ENCODE data around the gene AOPEP. TPM values are rescaled to one million over a fixed set of nuclear protein-coding genes. Genes with fewer than 3 reads are reported as not detected.

AOPEP gene
- total RNA-seq, 1 donor from 2014 or later: 16.6 TPM

GRCh38 chr9:94839398-94839797, 112.9 kb downstream of the AOPEP start:
- no peaks in the 10 kb centered on the region for H3K36me3 ChIP-seq
- H3K4me3 ChIP-seq: no peak overlapping the region
- H3K9me3 Mint-ChIP-seq: peaks cover 34% of the 10 kb centered on the region
- H3K27ac Mint-ChIP-seq: no peak overlapping the region
- TF ChIP-seq CTCF (IDR thresholded peaks at IDR 0.05) (no peak), EZH2phosphoT487 (IDR thresholded peaks at IDR 0.05) (no peak), EZH2 (IDR thresholded peaks at IDR 0.05) (no peak)
- H3F3A ChIP-seq (ENCODE audit: low read depth): peaks cover 7% of the 10 kb centered on the region
- H4K20me1 ChIP-seq (ENCODE audit: low read depth): no peaks in the 10 kb centered on the region
- no peak overlapping the region for H3K4me3 Mint-ChIP-seq
- H3K4me1 ChIP-seq: peaks cover 10% of the 10 kb centered on the region
- H3K9me3 ChIP-seq (ENCODE audit: low read depth): no peaks in the 10 kb centered on the region
- H3K79me2 ChIP-seq (ENCODE audit: low read depth): peaks cover 3% of the 10 kb centered on the region
- no peak overlapping the region for H3K9ac ChIP-seq
- DNase-seq (ENCODE audit: low spot score): no peak
- no peak overlapping the region for H3K4me2 ChIP-seq
- H3K27ac ChIP-seq: no peak overlapping the region
- H3K27me3 ChIP-seq: no peaks in the 10 kb centered on the region
- no peak overlapping the region for H2AFZ ChIP-seq (replicated peaks)
- peaks cover 3% of the 10 kb centered on the region for H3K27me3 Mint-ChIP-seq (ENCODE audit: insufficient read depth, low read depth)
- H3K36me3 Mint-ChIP-seq: peaks cover 23% of the 10 kb centered on the region
- H3K4me1 Mint-ChIP-seq: peaks cover 6% of the 10 kb centered on the region

GRCh38 chr9:94840738-94841137, 114.2 kb downstream of the AOPEP start:
- Histone ChIP-seq H3F3A (ENCODE audit: low read depth) (peaks cover 7% of the 10 kb centered on the region), H2AFZ (replicated peaks) (no peak overlapping the region), H4K20me1 (ENCODE audit: low read depth) (no peaks in the 10 kb centered on the region), H3K27ac (no peak overlapping the region), H3K4me3 (no peak overlapping the region), H3K9ac (no peak overlapping the region), H3K4me1 (peaks cover 10% of the 10 kb centered on the region), H3K36me3 (no peaks in the 10 kb centered on the region), H3K4me2 (no peak overlapping the region), H3K9me3 (ENCODE audit: low read depth) (no peaks in the 10 kb centered on the region), H3K27me3 (no peaks in the 10 kb centered on the region), H3K79me2 (ENCODE audit: low read depth) (peaks cover 3% of the 10 kb centered on the region)
- no peak for TF ChIP-seq EZH2 (IDR thresholded peaks at IDR 0.05)
- TF ChIP-seq EZH2phosphoT487 (IDR thresholded peaks at IDR 0.05): no peak
- TF ChIP-seq CTCF (IDR thresholded peaks at IDR 0.05): no peak
- H3K4me1 Mint-ChIP-seq: peaks cover 6% of the 10 kb centered on the region
- peaks cover 34% of the 10 kb centered on the region for H3K9me3 Mint-ChIP-seq
- H3K4me3 Mint-ChIP-seq: no peak overlapping the region
- H3K27ac Mint-ChIP-seq: no peak overlapping the region
- H3K27me3 Mint-ChIP-seq (ENCODE audit: insufficient read depth, low read depth): peaks cover 2% of the 10 kb centered on the region
- H3K36me3 Mint-ChIP-seq: peaks cover 29% of the 10 kb centered on the region
- DNase-seq (ENCODE audit: low spot score): no peak

- Histone ChIP-seq H2AFZ (replicated peaks) (no peak overlapping the region), H3K9me3 (ENCODE audit: low read depth) (no peaks in the 10 kb centered on the region), H3K9ac (no peak overlapping the region), H3F3A (ENCODE audit: low read depth) (peaks cover 7% of the 10 kb centered on the region), H3K36me3 (no peaks in the 10 kb centered on the region), H3K79me2 (ENCODE audit: low read depth) (peaks cover 3% of the 10 kb centered on the region), H3K27me3 (no peaks in the 10 kb centered on the region), H3K4me1 (peaks cover 10% of the 10 kb centered on the region), H4K20me1 (ENCODE audit: low read depth) (no peaks in the 10 kb centered on the region), H3K27ac (no peak overlapping the region), H3K4me3 (no peak overlapping the region), H3K4me2 (peak overlapping the region; percentile 34)
- no peak for TF ChIP-seq EZH2 (IDR thresholded peaks at IDR 0.05)
- no peak for TF ChIP-seq CTCF (IDR thresholded peaks at IDR 0.05)
- TF ChIP-seq EZH2phosphoT487 (IDR thresholded peaks at IDR 0.05): no peak
- H3K27me3 Mint-ChIP-seq (ENCODE audit: insufficient read depth, low read depth): peaks cover 2% of the 10 kb centered on the region
- H3K27ac Mint-ChIP-seq: no peak overlapping the region
- no peak overlapping the region for H3K4me3 Mint-ChIP-seq
- peaks cover 27% of the 10 kb centered on the region for H3K9me3 Mint-ChIP-seq
- peak; percentile 41 for DNase-seq (ENCODE audit: low spot score)
- peaks cover 13% of the 10 kb centered on the region for H3K4me1 Mint-ChIP-seq
- H3K36me3 Mint-ChIP-seq: peaks cover 24% of the 10 kb centered on the region
Observed at GRCh38 chr9:94843134-94843533, 116.6 kb downstream of the AOPEP start.
